ENCODE results near the gene LPA. TPM values are rescaled to one million over a fixed set of nuclear protein-coding genes. Genes with fewer than 3 reads are reported as not detected.

The LPA gene
- total RNA-seq, 1 donor from 2014 or later: 0.10 TPM

DNA sequence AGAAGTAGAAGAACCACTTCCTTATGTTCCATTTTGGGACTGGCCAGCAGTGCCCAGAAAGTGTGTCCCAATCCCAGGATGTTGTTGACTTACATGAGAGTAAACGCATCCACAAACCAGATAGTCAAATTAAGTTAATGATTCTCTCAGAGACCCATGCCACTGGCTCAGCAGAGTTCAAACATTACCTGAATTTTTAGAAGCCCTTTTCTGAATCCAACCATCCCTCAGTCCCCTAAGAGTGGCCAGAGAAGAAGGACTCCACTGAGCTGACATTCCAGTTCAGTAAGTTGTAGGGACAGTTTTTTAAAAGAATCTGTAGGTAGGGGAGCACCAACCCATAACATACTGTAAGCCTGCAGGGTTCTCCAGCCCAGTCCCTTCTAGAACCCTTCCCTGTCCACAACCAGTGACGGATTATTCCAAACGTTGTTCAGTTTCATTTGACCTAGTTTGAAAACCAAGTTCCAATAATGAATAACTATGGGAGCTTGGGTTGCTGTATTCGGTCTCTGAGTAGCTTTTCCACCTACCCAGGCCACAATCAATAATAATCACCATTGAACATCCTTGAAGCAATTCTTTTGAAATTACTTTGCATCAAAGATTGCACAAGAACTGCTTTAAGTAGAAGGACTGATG, 153.0 kb downstream of the LPA start:
- no peak for DNase-seq

DNA sequence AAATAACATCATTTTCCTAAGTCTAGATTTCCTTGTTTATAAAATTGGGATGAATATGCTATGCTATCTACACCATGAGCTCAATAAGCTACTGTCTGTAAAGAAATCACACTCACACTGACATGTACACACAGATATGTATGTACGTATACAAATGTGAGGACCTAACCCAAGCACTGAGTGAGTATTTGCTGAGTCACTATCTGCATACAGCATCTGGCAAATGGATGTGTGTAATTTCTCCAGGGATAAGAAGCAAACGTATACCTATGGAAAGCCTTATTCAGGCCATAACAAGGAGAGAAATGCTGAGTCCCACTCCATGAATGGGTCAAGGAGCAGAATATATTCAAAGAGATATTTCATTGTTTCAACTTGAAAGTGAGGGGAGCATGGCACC, 153.9 kb downstream of the LPA start:
- DNase-seq: no peak

DNA sequence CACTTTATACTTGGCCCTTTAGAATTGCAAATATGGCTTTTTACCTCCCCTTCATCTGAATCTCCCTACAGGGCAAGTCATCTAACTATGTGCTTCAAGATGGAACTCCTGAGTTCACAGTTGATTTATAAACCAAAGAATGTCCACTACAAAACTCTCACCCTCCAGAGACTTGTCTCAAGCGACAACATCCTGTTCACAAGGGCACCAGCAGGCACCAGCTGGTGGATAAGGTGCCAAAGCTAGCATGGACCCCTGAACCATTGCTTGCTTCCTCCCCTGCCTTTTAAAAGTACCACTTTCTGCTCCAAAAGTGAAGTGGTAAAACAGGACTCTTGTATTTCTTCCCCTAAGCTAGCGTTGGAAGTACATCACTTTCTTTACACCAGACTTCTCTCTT, 154.5 kb downstream of the LPA start:
- DNase-seq: no peak

DNA sequence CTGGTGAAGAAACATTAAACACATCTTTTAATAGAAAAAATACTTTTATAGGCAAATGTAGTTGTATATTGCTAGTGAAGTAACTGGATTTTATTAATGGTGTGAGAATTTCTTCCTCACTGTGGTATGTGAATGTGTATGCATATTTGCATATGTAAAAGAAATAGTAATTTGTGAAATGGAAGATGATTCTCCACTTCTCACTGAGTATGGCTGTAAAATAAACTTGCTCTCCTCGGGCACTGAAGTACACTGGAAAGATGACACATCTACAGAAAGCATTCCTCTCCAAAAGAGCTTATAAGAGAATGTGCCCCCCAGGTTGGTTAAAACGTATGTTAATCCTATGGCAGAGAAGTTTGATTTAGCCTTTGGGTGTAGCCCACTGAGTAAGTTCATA, 155.5 kb downstream of the LPA start:
- DNase-seq: no peak

DNA sequence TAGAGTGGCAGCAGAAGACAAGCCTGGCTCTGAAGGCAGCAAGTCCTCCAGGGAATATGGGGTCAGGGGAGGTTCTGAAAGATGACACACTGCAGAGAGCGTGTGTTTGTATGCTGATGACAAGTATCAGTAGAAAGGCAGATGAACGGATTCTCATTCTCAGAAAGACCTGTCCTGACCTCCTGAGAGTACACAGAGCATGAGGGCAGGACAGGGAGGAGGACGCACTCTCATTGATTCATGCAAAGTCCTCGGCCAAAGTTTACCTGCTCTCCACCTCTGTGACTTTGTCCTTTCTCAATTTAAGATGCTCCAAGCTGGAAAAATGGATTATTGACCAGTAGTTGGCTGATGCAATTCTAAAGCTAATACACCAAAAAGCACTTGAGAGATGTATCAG, 156.7 kb downstream of the LPA start:
- DNase-seq: no peak

DNA sequence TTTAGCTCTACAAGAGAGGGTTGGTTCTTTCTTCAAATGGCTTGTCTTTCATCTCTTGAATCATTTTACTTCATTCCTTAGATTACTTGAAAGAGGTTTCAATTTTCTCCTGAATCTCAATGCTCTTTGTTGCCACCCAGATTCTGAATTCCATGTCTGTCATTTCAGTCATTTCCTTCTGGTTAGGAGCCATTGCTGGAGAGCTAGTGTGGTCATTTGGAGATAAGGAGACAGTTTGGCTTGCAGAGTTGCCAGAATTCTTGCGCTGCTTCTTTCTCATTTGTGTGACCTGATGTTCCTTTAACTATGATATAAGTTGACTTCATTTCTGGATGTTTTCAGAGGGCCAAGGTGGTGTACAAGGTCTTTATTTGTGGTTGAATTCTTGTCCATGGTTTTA, 158.1 kb downstream of the LPA start:
- no peak for DNase-seq

DNA sequence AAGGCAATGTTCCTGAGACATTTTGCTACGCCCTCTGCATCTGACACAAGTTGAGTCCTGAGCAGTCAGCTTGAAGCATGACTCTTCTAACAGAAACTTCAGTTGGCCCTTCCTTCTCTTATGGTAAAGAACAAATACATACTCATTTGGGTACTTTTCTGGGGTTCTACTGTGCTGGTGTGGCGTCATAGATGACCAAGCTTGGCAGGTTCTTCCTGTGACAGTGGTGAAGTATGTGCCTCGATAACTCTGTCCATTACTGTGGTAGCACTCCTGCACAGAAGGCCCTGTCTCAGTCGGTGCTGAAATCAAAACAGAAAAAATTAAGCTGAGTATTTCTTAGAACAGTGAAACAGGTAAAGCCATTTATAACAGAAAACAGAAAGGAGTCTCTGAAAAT, 163.4 kb downstream of the LPA start:
- no peak for DNase-seq

DNA sequence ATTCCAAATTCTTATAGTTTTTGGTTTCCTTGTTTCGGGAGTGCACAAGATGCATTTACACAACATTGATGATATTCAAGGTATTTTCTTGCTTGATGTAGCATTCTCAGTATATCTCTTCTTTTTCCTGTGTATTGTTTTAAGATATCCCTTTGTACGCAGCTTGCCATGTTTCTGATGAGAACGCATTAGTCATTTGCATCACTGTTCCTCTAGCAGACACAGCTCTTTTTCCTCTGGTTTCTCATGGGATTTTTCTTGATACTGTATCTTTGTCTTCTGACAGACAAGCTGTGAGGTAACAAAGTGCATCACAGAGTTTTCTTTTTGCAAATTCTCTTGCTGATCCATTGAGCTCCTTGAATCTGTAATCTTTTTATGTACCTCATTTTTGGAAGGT, 169.5 kb downstream of the LPA start:
- DNase-seq: no peak

DNA sequence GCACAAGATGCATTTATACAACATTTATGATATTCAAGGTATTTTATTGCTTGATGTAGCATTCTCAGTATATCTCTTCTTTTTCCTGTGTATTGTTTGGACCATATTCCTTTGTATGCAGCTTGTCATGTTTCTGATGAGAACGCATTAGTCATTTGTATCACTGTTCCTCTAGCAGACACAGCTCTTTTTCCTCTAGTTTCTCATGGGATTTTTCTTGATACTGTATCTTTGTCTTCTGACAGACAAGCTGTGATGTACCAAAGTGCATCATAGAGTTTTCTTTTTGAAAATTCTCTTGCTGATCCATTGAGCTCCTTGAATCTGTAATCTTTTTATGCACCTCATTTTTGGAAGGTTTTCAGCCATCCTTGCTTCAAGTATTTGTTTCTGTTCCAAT, 175.0 kb downstream of the LPA start:
- DNase-seq: no peak

DNA sequence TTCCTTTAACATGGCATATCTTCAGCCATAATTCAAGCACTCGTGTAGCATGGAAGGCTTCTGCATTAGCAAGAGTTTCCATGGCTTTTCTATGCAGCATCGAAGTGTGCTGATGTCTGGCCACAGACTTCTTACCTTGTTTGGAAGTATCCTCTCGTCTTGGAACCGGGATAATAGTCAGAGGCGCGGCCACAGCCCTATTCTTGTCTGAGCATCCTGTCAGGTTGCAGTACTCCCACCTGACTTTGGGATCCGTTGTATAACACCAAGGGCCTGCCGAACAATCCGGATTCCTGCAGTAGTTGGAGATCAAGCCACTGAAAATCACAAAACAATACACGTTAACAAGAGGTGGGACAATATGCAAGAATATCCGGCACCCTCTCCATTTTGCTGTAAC, 177.0 kb downstream of the LPA start:
- DNase-seq: no peak

Other genes starting within 250 kb of the LPA start
- not detected for gene PLG, start 38.0 kb upstream of the LPA start, total RNA-seq

Data from tongue (tissue), 2 donors.